GM12891 (cell line): ENCODE data around the gene IPO9.

Source experiments
- POLR2A ChIP-seq: IDR thresholded peaks from 2 replicates; pipeline ENCODE4 v1.6.1; 2011; ENCODE audit warnings: low read depth, low read length, control low read depth
- POLR2AphosphoS5 ChIP-seq: IDR thresholded peaks from 2 replicates; pipeline ENCODE4 v1.6.1; 2011; ENCODE audit warnings: low read depth, low read length, control low read depth
- SPI1 ChIP-seq: IDR thresholded peaks from 2 replicates; pipeline ENCODE4 v1.6.1; 2011; ENCODE audit warnings: low read depth, low read length, control low read depth
- TAF1 ChIP-seq: IDR thresholded peaks from 2 replicates; pipeline ENCODE4 v1.6.1; 2011; ENCODE audit warnings: low read depth, low read length, control low read depth

GRCh38 chr1:201840055-201840454 lies 11.1 kb downstream of the IPO9 start:
- TF ChIP-seq POLR2A (no peak), POLR2AphosphoS5 (no peak), TAF1 (no peak), SPI1 (no peak)
